ENCODE measurements around the gene MRM3. TPM values are rescaled to one million over a fixed set of nuclear protein-coding genes. Genes with fewer than 3 reads are reported as not detected.

MRM3 gene
- total RNA-seq, 2 donors from 2014 or later = 14.0 to 18.7 TPM

DNA sequence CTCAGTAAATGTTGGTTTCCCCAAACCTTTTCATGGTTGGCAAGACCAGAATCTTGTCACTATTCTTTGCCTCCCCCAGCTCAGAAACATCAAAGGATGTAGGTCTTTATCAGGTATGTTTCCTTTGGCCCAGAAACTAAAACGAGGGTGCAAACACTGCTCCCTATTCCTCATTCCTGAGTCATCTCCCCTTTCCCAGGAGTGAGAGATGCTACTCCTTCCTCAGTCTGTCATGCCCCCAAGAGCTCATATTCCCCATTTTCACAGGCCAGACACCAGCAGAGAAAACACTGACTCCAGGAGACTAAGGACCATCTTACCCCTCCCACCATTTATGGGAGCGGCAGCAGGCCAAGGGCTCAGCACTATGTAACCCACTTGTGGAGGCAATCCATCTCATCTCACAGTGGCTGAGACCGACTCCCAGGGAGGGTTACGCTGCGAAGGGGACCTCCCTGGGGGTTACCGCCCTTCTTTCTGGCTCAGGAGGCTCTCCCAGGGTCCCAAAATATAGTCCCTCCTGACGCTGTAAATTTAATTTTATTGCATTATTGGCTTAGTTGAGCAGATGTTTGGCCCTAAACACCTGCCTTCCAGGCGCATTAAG lies 31.6 kb upstream of the MRM3 start:
- Histone ChIP-seq H3K36me3 (ENCODE audit: control insufficient read depth, insufficient read depth, low read length) (peaks cover 48% of the 10 kb centered on the region), H3K4me3 (ENCODE audit: low read length) (peak overlapping the region; percentile 87), H3K27ac (ENCODE audit: low read depth, low read length) (no peak overlapping the region), H3K27me3 (ENCODE audit: control insufficient read depth, insufficient read depth, low read length, poor library complexity, severe bottlenecking) (no peaks in the 10 kb centered on the region), H3K9me3 (ENCODE audit: control insufficient read depth, low read length) (peaks cover 16% of the 10 kb centered on the region), H3K4me1 (ENCODE audit: control insufficient read depth, insufficient read depth, low read length) (peaks cover 4% of the 10 kb centered on the region), H3K9ac (ENCODE audit: extremely low read depth, low read length, poor library complexity, severe bottlenecking) (no peak overlapping the region)
- Mint-ChIP-seq H3K9me3 (peaks cover 10% of the 10 kb centered on the region), H3K27me3 (ENCODE audit: insufficient read depth) (no peaks in the 10 kb centered on the region), H3K36me3 (ENCODE audit: low read depth) (peaks cover 47% of the 10 kb centered on the region), H3K4me3 (peak overlapping the region; percentile 81), H3K27ac (no peak overlapping the region), H3K4me1 (peaks cover 28% of the 10 kb centered on the region)
- whole genome bisulfite sequencing, 2 experiments (ENCODE audit: insufficient coverage in 1 of 2, insufficient read length in 1 of 2) = 91 to 95% methylated on average over 7 to 8 of the region's 8 CpGs
- no peak for TF ChIP-seq CTCF (conservative IDR thresholded peaks at IDR 0.05)
- DNase-seq = no peak

DNA sequence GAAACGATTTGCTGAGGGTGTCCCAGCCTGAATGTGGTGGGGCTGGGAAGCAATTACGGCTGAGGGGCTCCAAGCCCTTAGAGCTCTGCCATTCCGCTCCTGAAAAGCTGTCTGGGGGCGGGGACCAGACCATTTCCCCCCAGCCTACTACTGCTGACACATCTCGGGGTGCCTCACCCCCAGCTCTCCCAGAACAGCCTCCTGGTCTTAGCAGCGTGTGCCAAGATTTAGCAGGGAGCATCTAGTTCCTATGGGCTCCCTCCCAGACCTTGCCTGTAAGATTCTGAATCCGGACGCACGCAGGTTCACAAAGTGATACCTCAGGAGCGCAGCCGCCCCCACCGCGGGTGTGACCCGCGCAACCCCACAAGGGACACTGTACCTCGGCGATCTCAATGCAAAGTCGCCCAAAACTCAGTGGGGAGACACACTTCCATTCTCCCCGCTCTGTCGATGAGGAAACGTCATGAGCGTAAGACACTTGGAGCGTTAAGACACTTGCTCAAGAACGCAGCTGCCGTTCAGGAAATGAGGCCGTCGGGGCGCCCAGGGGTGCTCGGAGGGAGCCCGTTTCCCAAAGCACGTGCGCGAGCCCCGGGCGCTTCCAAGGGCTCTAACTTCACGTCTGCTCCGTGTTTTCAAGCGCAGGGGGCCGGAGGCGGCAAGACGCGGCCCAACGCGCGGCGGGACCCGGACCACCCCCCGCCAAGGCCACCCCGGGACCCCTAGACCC lies 30.7 kb upstream of the MRM3 start:
- TF ChIP-seq CTCF (conservative IDR thresholded peaks at IDR 0.05) = no peak
- H3K27me3 ChIP-seq (ENCODE audit: control insufficient read depth, insufficient read depth, low read length, poor library complexity, severe bottlenecking) = no peaks in the 10 kb centered on the region
- H3K27ac Mint-ChIP-seq = peak overlapping the region; percentile 78
- 4 to 5% methylated on average over 24 to 49 of the region's 49 CpGs for WGBS, 2 experiments (ENCODE audit: insufficient coverage in 1 of 2, insufficient read length in 1 of 2)
- no peak overlapping the region for H3K27ac ChIP-seq (ENCODE audit: low read depth, low read length)
- H3K4me1 ChIP-seq (ENCODE audit: control insufficient read depth, insufficient read depth, low read length) = peaks cover 4% of the 10 kb centered on the region
- H3K4me1 Mint-ChIP-seq = peaks cover 36% of the 10 kb centered on the region
- H3K27me3 Mint-ChIP-seq (ENCODE audit: insufficient read depth) = no peaks in the 10 kb centered on the region
- peaks cover 25% of the 10 kb centered on the region for H3K9me3 ChIP-seq (ENCODE audit: control insufficient read depth, low read length)
- H3K9ac ChIP-seq (ENCODE audit: extremely low read depth, low read length, poor library complexity, severe bottlenecking) = peak overlapping the region; percentile 68
- peak overlapping the region; percentile 87 for H3K4me3 ChIP-seq (ENCODE audit: low read length)
- peak; percentile 68 for DNase-seq
- peaks cover 15% of the 10 kb centered on the region for H3K9me3 Mint-ChIP-seq
- H3K36me3 ChIP-seq (ENCODE audit: control insufficient read depth, insufficient read depth, low read length) = peaks cover 47% of the 10 kb centered on the region
- H3K4me3 Mint-ChIP-seq = peak overlapping the region; percentile 81
- H3K36me3 Mint-ChIP-seq (ENCODE audit: low read depth) = peaks cover 49% of the 10 kb centered on the region

DNA sequence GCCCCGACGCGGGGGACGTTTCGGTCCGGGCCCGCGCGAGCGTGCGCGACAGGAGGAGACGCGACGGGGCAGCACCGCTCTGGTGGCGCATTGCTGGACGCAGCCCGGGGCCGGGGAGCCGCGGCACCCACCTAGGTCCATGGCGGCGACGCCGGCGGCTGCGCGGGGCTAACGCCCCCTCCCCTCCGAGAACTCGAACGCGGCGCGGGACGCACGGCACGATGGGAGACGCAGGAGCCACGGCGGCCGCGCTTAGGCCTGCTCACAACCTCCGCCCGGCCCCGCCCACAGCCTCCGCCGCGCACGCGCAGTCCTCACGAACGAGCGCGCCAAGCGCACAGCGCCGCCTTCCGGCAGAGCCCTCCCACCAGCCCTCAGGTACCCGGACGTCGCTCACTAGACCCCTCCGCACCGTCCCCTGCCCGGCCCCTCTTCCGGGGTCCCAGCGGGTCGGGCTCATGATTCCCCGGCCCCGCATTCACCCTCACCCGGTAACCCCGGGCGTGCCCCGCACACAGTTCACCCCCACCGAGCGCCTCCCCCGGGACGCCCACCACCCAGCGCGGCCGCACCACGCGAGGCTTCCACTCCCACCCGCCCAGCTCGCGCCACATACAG lies 30.0 kb upstream of the MRM3 start, which contains the start of gene GEMIN4:
TSS of gene GEMIN4 (minus strand) at position 263 of the 618 bp plus-strand sequence. CDS start at position 141, 122 bp downstream.
- H3K4me3 Mint-ChIP-seq = peak within 1 kb of the TSS; percentile 81
- Histone ChIP-seq H3K36me3 (ENCODE audit: control insufficient read depth, insufficient read depth, low read length) (peaks cover 47% of the 10 kb centered on the region), H3K27me3 (ENCODE audit: control insufficient read depth, insufficient read depth, low read length, poor library complexity, severe bottlenecking) (no peaks in the 10 kb centered on the region), H3K9me3 (ENCODE audit: control insufficient read depth, low read length) (peaks cover 32% of the 10 kb centered on the region), H3K9ac (ENCODE audit: extremely low read depth, low read length, poor library complexity, severe bottlenecking) (peak within 1 kb of the TSS; percentile 68), H3K4me3 (ENCODE audit: low read length) (peak within 1 kb of the TSS; percentile 87), H3K4me1 (ENCODE audit: control insufficient read depth, insufficient read depth, low read length) (peaks cover 4% of the 10 kb centered on the region), H3K27ac (ENCODE audit: low read depth, low read length) (peak within 1 kb of the TSS; percentile 8)
- peaks cover 36% of the 10 kb centered on the region for H3K4me1 Mint-ChIP-seq
- WGBS, 2 experiments (ENCODE audit: insufficient coverage in 1 of 2, insufficient read length in 1 of 2) = 0 to 1% methylated on average over 15 to 87 of the region's 87 CpGs
- TF ChIP-seq CTCF (conservative IDR thresholded peaks at IDR 0.05) = peak; percentile 98
- no peaks in the 10 kb centered on the region for H3K27me3 Mint-ChIP-seq (ENCODE audit: insufficient read depth)
- H3K27ac Mint-ChIP-seq = peak within 1 kb of the TSS; percentile 98
- H3K9me3 Mint-ChIP-seq = peaks cover 15% of the 10 kb centered on the region
- peaks cover 49% of the 10 kb centered on the region for H3K36me3 Mint-ChIP-seq (ENCODE audit: low read depth)
- peak; percentile 100 for DNase-seq
